Neural cell (in vitro differentiated cells): Measurements from ENCODE around the gene SPAM1. TPM values are rescaled to one million over a fixed set of nuclear protein-coding genes. Genes with fewer than 3 reads are reported as not detected.

Experiments used
- H2AFZ ChIP-seq: fragments of 200-600, 300-800 bp; sonication (generic), shearing (Covaris generic); 2 replicates; pipeline ENCODE4 v1.6.0; 2014; ENCODE audit warnings: low read depth, mild to moderate bottlenecking, antibody characterized with exemption, low read length, moderate library complexity
- H3F3A ChIP-seq: fragments of 200-600 bp; shearing (Covaris generic); 2 replicates; pipeline ENCODE4 v1.6.1; 2016; ENCODE audit warnings: mild to moderate bottlenecking, moderate library complexity, mixed read lengths, antibody characterized with exemption, low read length; ENCODE audit not compliant: insufficient read depth, poor library complexity, severe bottlenecking
- H3K27ac ChIP-seq: fragments of 200-600, 300-800 bp; sonication (generic), shearing (Covaris generic); 2 replicates; pipeline ENCODE4 v1.5.1; 2014; ENCODE audit warnings: mild to moderate bottlenecking, low read length, moderate library complexity
- H3K27me3 ChIP-seq: fragments of 300-800, 200-600 bp; sonication (generic), shearing (Covaris generic); 2 replicates; pipeline ENCODE4 v1.6.0; 2014; ENCODE audit warnings: mild to moderate bottlenecking, low read depth, low read length, moderate library complexity; ENCODE audit not compliant: insufficient read depth
- H3K36me3 ChIP-seq: fragments of 300-800, 200-600 bp; sonication (generic), shearing (Covaris generic); 2 replicates; pipeline ENCODE4 v1.5.1; 2014; ENCODE audit warnings: mild to moderate bottlenecking, antibody characterized with exemption, low read length, moderate library complexity; ENCODE audit not compliant: insufficient read depth
- H3K4me2 ChIP-seq: fragments of 300-800, 200-600 bp; sonication (generic), shearing (Covaris generic); 2 replicates; pipeline ENCODE4 v1.6.0; 2014; ENCODE audit warnings: mild to moderate bottlenecking, low read length
- H3K4me3 ChIP-seq: fragments of 300-800, 200-600 bp; sonication (generic), shearing (Covaris generic); 2 replicates; pipeline ENCODE4 v1.5.1; 2014; ENCODE audit warnings: mild to moderate bottlenecking, low read length, moderate library complexity
- H3K79me2 ChIP-seq: fragments of 200-600 bp; shearing (Covaris generic); replicated peaks from 2 replicates; pipeline ENCODE4 v1.6.0; 2014; ENCODE audit warnings: mild to moderate bottlenecking, low read length, moderate library complexity; ENCODE audit not compliant: insufficient read depth
- H3K9ac ChIP-seq: fragments of 300-800, 200-600 bp; sonication (generic), shearing (Covaris generic); 2 replicates; pipeline ENCODE4 v1.6.1; 2016; ENCODE audit warnings: mild to moderate bottlenecking, low read length, mixed read lengths
- H3K9me2 ChIP-seq: fragments of 200-600 bp; shearing (Covaris generic); 2 replicates; pipeline ENCODE4 v1.6.1; 2016; ENCODE audit warnings: mild to moderate bottlenecking, low read length, mixed read lengths; ENCODE audit not compliant: insufficient read depth
- H3K9me3 ChIP-seq: fragments of 200-600, 300-800 bp; sonication (generic), shearing (Covaris generic); 2 replicates; pipeline ENCODE4 v1.6.1; 2016; ENCODE audit warnings: mild to moderate bottlenecking, mixed run types, low read length, moderate library complexity, mixed read lengths
- H4K20me1 ChIP-seq: fragments of 200-600 bp; shearing (Covaris generic); 2 replicates; pipeline ENCODE4 v1.6.1; 2016; ENCODE audit warnings: mild to moderate bottlenecking, mixed run types; ENCODE audit not compliant: insufficient read depth
- CTCF ChIP-seq: fragments of 450-650 bp; IDR thresholded peaks from 2 replicates; pipeline ENCODE4 v1.5.1; 2014; ENCODE audit warnings: antibody characterized with exemption, mild to moderate bottlenecking, moderate library complexity; ENCODE audit not compliant: poor library complexity, severe bottlenecking
- EP300 ChIP-seq: fragments of 450-650 bp; conservative IDR thresholded peaks from 2 replicates; pipeline ENCODE4 v1.6.1; 2014; ENCODE audit warnings: antibody characterized with exemption, mild to moderate bottlenecking, moderate library complexity; ENCODE audit not compliant: poor library complexity, severe bottlenecking
- EZH2 ChIP-seq: fragments of 200-600, 300-800 bp; shearing (Covaris generic), sonication (generic); IDR thresholded peaks from 2 replicates; pipeline ENCODE4 v1.6.1; 2014; ENCODE audit warnings: antibody characterized with exemption, low read length, borderline replicate concordance, mild to moderate bottlenecking; ENCODE audit not compliant: insufficient read depth, poor library complexity, severe bottlenecking
- MXI1 ChIP-seq: fragments of 450-650 bp; conservative IDR thresholded peaks from 2 replicates; pipeline ENCODE4 v1.6.1; 2014; ENCODE audit warnings: antibody characterized with exemption, mild to moderate bottlenecking; ENCODE audit not compliant: poor library complexity, severe bottlenecking
- POLR2AphosphoS5 ChIP-seq: IDR thresholded peaks from 2 replicates; pipeline ENCODE4 v1.6.1; 2012
- RAD21 ChIP-seq: fragments of 450-650 bp; conservative IDR thresholded peaks from 2 replicates; pipeline ENCODE4 v1.6.1; 2014; ENCODE audit warnings: antibody characterized with exemption, mild to moderate bottlenecking, moderate library complexity
- REST ChIP-seq: IDR thresholded peaks from 2 replicates; pipeline ENCODE4 v1.6.1; 2012; ENCODE audit warnings: borderline replicate concordance
- SMC3 ChIP-seq: fragments of 450-650 bp; conservative IDR thresholded peaks from 2 replicates; pipeline ENCODE4 v1.6.1; 2014; ENCODE audit warnings: antibody characterized with exemption, mild to moderate bottlenecking, moderate library complexity; ENCODE audit not compliant: poor library complexity
- TAF1 ChIP-seq: IDR thresholded peaks from 2 replicates; pipeline ENCODE4 v1.6.1; 2012; ENCODE audit warnings: low read depth
- polyA plus RNA-seq: library from polyadenylated mRNA; depleted of rRNA; stranded (reverse); fragments of >200 nt; gene quantifications from 2 replicates; pipeline ENCODE4 v1.2.3, GENCODE V29; 2014

The SPAM1 gene
- polyA plus RNA-seq, 1 donor from 2014 or later = not detected

- Histone ChIP-seq H3F3A (no peaks in the 10 kb centered on the region), H3K9ac (no peak overlapping the region), H3K79me2 (no peaks in the 10 kb centered on the region), H3K4me3 (no peak overlapping the region), H3K27ac (no peak overlapping the region), H4K20me1 (no peaks in the 10 kb centered on the region), H3K9me2 (peaks cover 2% of the 10 kb centered on the region), H3K27me3 (no peaks in the 10 kb centered on the region), H3K4me2 (no peak overlapping the region), H3K9me3 (no peaks in the 10 kb centered on the region), H2AFZ (no peak overlapping the region), H3K36me3 (no peaks in the 10 kb centered on the region)
- TF ChIP-seq CTCF = no peak
- TF ChIP-seq EZH2 = no peak
- no peak for TF ChIP-seq RAD21
- TF ChIP-seq TAF1 = no peak
- no peak for TF ChIP-seq EP300
- no peak for TF ChIP-seq REST
- TF ChIP-seq MXI1 = no peak
- no peak for TF ChIP-seq SMC3
- no peak for TF ChIP-seq POLR2AphosphoS5
Measured at GRCh38 chr7:123958186-123958703, 33.2 kb downstream of the SPAM1 start.

GRCh38 chr7:123961771-123962170 lies 36.7 kb downstream of the SPAM1 start:
- no peak for TF ChIP-seq REST
- H3K36me3 ChIP-seq = no peaks in the 10 kb centered on the region
- H3K79me2 ChIP-seq = no peaks in the 10 kb centered on the region
- H2AFZ ChIP-seq = no peak overlapping the region
- no peak overlapping the region for H3K27ac ChIP-seq
- H4K20me1 ChIP-seq = no peaks in the 10 kb centered on the region
- no peak overlapping the region for H3K4me2 ChIP-seq
- H3F3A ChIP-seq = no peaks in the 10 kb centered on the region
- no peak overlapping the region for H3K4me3 ChIP-seq
- H3K9ac ChIP-seq = no peak overlapping the region
- no peaks in the 10 kb centered on the region for H3K9me2 ChIP-seq
- H3K9me3 ChIP-seq = no peaks in the 10 kb centered on the region
- H3K27me3 ChIP-seq = no peaks in the 10 kb centered on the region
